GM18909 (cell line): ENCODE measurements around the gene CPSF4.

Source experiments
- ATAC-seq: cut with Tn5 transposase; IDR thresholded peaks from one replicate; pipeline ENCODE4 v1.9.1; 2021; ENCODE audit warnings: mild to moderate bottlenecking; ENCODE audit not compliant: unreplicated experiment, poor library complexity

The CPSF4 gene

GRCh38 chr7:99446096-99446495 lies 7.4 kb downstream of the CPSF4 start:
- no peak for ATAC-seq

- no peak for ATAC-seq
Observed at GRCh38 chr7:99447943-99448342, 9.2 kb downstream of the CPSF4 start.

- no peak for ATAC-seq
Observed at GRCh38 chr7:99448855-99449254, 10.1 kb downstream of the CPSF4 start.

- ATAC-seq: no peak
Observed at GRCh38 chr7:99449326-99449725, 10.6 kb downstream of the CPSF4 start.

GRCh38 chr7:99451936-99452335 lies 13.2 kb downstream of the CPSF4 start:
- ATAC-seq: no peak

- ATAC-seq: no peak
Observed at GRCh38 chr7:99452541-99452940, 13.8 kb downstream of the CPSF4 start.

- no peak for ATAC-seq
Observed at GRCh38 chr7:99453105-99453504, 14.4 kb downstream of the CPSF4 start.

GRCh38 chr7:99455874-99456273 lies 17.1 kb downstream of the CPSF4 start:
- no peak for ATAC-seq

GRCh38 chr7:99456288-99456687 lies 17.5 kb downstream of the CPSF4 start:
- ATAC-seq: no peak

GRCh38 chr7:99457050-99457649 lies 18.4 kb downstream of the CPSF4 start:
- ATAC-seq: no peak

- ATAC-seq: no peak
Observed at GRCh38 chr7:99457650-99458493, 19.1 kb downstream of the CPSF4 start.

- no peak for ATAC-seq
Observed at GRCh38 chr7:99459087-99459486, 20.3 kb downstream of the CPSF4 start.

- ATAC-seq: no peak
Observed at GRCh38 chr7:99460651-99461050, 21.9 kb downstream of the CPSF4 start.

- ATAC-seq: no peak
Observed at GRCh38 chr7:99461221-99461620, 22.5 kb downstream of the CPSF4 start.

- ATAC-seq: no peak
Observed at GRCh38 chr7:99465421-99465768, 26.7 kb downstream of the CPSF4 start.

GRCh38 chr7:99468336-99468918 lies 29.7 kb downstream of the CPSF4 start:
- no peak for ATAC-seq

- no peak for ATAC-seq
Observed at GRCh38 chr7:99469381-99470065, 30.8 kb downstream of the CPSF4 start.

GRCh38 chr7:99472561-99473314 lies 34.0 kb downstream of the CPSF4 start, which contains the start of gene ZNF789:
ZNF789 (plus strand) TSS chr7:99472890; CDS start chr7:99476457, 3,567 bp downstream.
- peak; percentile 96 for ATAC-seq

- ATAC-seq: no peak
Observed at GRCh38 chr7:99473315-99473596, 34.5 kb downstream of the CPSF4 start.

GRCh38 chr7:99476107-99476506 lies 37.4 kb downstream of the CPSF4 start:
- ATAC-seq: no peak
